Bone marrow (tissue), 2 donors: ENCODE measurements around the gene CITED4.

ENCODE experiments used
- DNase-seq, 2 donors: peaks; one replicate each; lab custom pipeline; 2025; lab: John Stamatoyannopoulos, UW

CITED4 gene

GRCh38 chr1:40886318-40887011 is 24.3 kb upstream of the CITED4 start:
- DNase-seq, result no peak

DNA sequence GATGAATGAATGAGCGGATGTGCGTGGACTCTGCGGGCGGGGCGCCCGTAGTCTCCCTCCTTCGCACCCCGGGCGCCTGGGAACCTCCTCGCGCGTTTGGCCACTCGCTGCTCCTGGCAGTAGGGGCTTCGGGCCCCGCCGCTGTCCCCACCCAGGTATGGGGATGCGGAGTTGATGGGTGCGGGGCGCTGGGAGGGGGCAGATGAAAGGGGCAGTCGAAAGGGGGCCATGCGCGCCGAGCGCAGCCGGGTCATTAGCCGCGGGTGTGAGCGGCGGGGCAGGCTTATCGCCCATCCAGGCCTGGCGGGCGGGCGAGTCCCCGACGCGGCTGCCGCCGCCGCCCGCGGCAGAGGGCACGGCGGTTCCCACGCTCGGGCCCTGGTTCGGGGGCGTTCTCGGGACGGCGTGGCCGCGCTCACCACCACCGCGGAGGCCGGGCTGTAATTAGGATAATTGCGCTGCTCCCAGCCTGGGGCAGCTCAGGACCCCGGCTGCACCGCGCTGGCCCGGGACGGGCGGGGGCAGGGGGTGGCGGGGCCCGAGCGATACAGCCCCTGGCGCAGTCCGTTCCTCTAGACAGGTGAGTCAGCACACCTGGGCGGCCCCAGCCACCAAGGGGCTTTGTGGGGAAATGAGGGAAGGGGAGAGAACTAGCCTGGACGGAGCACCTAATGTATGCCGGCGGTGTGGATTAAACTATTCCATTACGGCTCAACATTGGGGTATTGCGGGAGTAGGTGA is 22.1 kb upstream of the CITED4 start:
- no peak for DNase-seq

DNA sequence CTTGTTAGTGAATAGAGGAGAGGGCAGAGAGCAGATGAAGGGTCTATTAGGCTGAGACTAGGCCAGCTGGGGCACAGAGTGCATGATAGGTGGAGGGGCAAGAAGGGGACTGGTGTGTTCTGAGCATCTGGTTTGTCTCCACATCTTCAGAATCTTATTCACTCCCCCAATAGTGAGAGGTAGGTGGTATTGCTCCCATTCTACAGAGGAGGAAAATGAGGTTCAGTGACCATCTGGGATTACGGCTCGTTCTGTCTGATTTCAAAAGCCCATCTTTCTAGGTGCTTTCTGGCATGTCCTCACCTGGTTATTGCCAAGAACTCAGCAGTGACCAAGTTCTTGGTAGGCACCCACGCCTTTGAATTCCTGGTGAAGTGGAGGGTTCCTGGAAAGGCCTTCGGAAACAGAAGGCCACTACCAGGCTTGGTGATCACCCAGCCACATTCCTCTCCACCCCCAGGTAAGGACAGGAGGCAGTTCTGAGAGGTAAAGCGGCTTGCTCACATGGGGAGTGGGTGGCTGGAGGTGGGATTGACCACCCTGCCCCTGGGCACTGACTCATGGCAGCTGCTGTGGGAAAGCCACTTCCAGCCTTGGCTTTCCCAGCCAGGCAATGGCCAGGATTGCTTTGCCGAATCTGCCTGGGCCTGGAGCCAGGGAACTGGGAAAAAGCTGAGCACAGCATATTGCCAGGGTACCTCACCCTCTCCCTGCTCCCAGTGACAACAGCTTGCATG is 18.8 kb upstream of the CITED4 start:
- DNase-seq, result no peak

GRCh38 chr1:40879482-40880175 is 17.5 kb upstream of the CITED4 start:
- no peak for DNase-seq

DNA sequence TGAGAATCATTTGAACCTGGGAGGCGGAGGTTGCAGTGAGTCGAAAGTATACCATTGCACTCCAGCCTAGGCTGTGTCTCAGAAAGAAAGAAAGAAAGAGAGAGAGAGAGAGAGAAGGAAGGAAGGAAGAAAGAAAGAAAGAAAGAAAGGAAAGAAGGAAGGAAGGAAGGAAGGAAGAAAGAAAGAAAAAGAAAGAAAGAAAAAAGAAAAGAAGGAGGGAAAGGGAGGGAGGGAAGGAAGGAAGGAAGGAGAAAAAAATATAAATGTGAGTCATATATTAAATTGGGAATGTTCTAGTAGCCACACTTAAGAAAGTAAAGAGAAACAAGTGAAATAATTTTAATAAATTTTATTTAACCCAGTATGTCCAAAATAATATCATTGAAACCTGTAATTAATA is 16.7 kb upstream of the CITED4 start:
- no peak for DNase-seq

DNA sequence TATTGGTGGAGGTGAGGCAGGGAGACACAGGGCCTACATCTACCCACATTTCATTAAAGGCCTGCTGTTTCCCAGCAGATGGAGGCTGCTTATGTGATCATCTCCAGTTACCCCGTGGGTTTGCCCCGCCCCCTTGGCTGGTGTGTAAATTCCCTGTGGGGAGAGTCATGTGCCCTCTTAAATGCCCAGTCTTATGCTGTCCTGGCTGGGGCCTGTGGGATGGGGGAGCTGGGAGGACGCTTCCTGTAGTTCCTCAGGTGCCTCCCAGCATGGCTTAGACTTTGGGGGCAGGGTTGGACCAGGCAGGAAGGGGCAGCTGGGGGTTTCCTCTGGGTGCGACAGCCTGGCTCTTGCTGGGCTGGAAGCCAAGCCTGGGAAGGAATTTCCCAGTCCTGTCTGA is 15.5 kb upstream of the CITED4 start:
- peak in 1 of 2 donors; percentile 35 for DNase-seq

GRCh38 chr1:40876891-40877290 is 14.7 kb upstream of the CITED4 start:
- no peak for DNase-seq

- DNase-seq, result no peak
These were observed 14.2 kb upstream of the CITED4 start for GRCh38 chr1:40876436-40876761.

DNA sequence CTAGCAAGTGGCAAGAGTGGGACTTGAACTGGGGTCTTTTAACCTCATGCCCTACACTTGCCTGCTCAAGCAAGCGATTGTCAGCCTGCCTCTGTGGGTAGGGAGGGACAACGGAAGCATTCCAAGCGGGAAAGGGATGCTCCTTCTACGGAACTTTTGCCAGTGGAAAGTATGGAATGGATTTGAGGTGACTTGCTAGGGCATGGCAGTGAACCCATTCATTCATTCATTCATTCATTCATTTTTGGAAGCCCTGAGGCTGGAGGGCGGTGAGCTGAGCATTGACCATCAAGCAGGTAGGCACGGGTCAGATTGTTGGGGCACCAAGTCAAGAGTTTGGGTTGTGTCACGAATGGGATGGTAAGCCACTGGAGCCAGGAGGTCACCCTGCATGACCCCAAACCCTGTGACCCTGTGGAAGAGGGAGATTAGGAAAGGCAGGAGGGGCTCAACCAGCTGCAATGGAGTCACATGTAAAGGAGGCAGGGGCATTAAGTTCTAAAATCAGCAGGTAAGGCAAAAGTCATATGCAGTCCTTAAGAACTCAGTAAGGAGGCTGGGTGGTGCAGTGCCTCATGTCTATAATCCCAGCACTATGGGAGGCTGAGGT is 11.8 kb upstream of the CITED4 start:
- no peak for DNase-seq

DNA sequence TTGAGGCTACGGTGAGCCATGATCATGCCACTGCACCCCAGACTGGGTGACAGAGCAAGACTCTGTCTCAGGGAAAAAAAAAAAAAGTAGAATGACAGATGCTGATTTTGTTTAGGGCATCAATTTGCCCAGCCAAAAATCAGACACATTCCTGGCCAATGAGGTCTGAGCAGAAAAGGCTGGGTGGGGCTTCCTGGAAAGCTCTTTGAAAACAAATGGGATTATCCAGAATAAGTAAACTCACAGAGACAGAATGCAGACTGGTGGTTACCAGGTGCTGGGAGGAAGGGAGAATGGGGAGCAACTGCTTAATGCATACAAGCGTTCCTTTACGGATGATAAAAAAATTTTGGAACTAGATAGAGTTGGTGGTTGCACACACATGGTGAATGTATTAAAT is 10.1 kb upstream of the CITED4 start:
- DNase-seq, result no peak

GRCh38 chr1:40870135-40870728 is 8.1 kb upstream of the CITED4 start:
- DNase-seq, result no peak

GRCh38 chr1:40868051-40868723 is 6.0 kb upstream of the CITED4 start:
- DNase-seq, result no peak

- no peak for DNase-seq
These were observed 749 bp downstream of the CITED4 start for GRCh38 chr1:40861224-40862003.

GRCh38 chr1:40860706-40861223 is 1.4 kb downstream of the CITED4 start:
- no peak for DNase-seq

GRCh38 chr1:40858856-40859416 is 3.2 kb downstream of the CITED4 start:
- DNase-seq, result no peak

- DNase-seq, result no peak
These were observed 4.4 kb downstream of the CITED4 start for GRCh38 chr1:40857737-40858136.

GRCh38 chr1:40856656-40857302 is 5.4 kb downstream of the CITED4 start:
- DNase-seq, result no peak

GRCh38 chr1:40856116-40856515 is 6.0 kb downstream of the CITED4 start:
- no peak for DNase-seq

- DNase-seq, result no peak
These were observed 6.7 kb downstream of the CITED4 start for GRCh38 chr1:40855513-40855912.

DNA sequence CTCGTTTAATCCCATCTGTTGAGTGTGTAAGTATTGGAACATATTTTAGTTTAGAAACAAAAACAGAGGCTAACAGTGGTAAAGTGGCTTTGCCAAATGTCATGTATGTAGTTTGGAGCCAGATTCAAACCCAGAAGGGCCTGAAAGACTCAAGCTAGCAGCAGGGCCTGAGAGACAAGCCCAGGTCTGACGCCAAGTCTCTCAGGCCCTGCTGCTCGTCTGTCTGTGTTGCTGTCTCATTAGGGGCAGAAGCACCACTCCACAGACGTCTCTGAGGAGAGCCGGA is 8.3 kb downstream of the CITED4 start:
- no peak for DNase-seq
